ENCODE data around the gene TMSB15B. TPM values are rescaled to one million over a fixed set of nuclear protein-coding genes. Genes with fewer than 3 reads are reported as not detected.
"Not testable (repeated sequence)": the region's sequence is repeated elsewhere in the genome, so short reads cannot be mapped to it uniquely, and the experiment has no call there.

The TMSB15B gene
- polyA plus RNA-seq, 1 experiment: 4.7 TPM

DNA sequence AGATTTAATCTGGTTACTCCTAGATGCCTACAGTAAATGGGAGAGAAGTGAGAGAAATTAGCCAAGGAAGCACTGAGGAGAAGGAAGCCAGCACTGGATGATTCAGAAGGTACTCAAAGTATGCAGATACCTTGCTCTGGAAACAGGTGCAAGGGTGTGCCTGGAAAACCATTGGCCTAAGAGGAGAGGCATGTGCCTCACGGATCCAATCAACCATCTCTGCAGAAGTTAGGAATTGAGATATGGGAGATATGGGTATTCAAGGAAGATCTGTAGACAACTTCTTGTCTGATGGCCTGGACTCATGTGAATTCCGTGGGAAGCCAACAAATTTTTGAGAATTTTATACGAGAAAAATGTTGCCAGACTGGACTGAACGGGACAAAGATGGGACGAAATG lies 46.4 kb downstream of the TMSB15B start:
- Histone ChIP-seq H3K27me3 (ENCODE audit: control insufficient read depth, insufficient read depth, low read length) (no peaks in the 10 kb centered on the region), H3K36me3 (ENCODE audit: control insufficient read depth, insufficient read depth, low read length) (no peaks in the 10 kb centered on the region), H3K4me3 (ENCODE audit: low read depth, low read length) (no peak overlapping the region)
- ChIA-PET CTCF (no interaction called here), POLR2A (no interaction called here)
- no peak for DNase-seq (ENCODE audit: low read depth)
- TF ChIP-seq, protein P1, sequence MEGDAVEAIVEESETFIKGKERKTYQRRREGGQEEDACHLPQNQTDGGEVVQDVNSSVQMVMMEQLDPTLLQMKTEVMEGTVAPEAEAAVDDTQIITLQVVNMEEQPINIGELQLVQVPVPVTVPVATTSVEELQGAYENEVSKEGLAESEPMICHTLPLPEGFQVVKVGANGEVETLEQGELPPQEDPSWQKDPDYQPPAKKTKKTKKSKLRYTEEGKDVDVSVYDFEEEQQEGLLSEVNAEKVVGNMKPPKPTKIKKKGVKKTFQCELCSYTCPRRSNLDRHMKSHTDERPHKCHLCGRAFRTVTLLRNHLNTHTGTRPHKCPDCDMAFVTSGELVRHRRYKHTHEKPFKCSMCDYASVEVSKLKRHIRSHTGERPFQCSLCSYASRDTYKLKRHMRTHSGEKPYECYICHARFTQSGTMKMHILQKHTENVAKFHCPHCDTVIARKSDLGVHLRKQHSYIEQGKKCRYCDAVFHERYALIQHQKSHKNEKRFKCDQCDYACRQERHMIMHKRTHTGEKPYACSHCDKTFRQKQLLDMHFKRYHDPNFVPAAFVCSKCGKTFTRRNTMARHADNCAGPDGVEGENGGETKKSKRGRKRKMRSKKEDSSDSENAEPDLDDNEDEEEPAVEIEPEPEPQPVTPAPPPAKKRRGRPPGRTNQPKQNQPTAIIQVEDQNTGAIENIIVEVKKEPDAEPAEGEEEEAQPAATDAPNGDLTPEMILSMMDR (IDR thresholded peaks at IDR 0.05; ENCODE audit: insufficient read depth, low read depth, low read length): no peak

DNA sequence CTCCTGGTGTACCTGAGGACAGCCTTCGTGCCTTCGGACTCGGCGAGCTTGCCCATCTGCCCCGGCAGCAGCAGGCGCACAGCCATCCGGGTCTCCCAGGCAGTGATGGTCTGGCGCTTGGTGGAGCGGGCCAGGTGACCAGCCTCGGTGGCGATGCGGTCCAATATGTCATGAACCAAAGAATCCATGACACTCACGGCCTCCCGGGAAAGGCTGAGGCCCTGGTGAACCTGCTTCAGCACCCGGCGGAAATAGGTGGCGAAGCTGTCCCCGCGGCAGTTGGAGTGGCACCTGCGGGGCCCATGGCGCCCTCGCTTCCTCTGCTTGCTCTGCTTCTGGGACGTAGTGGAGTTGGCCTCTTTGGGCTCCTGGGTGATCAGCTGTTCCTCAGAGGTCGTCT lies 50.7 kb downstream of the TMSB15B start:
- no peak overlapping the region for H3K4me3 ChIP-seq (ENCODE audit: low read depth, low read length)
- H3K27me3 ChIP-seq (ENCODE audit: control insufficient read depth, insufficient read depth, low read length): no peaks in the 10 kb centered on the region
- ChIA-PET POLR2A (no interaction called here), CTCF (no interaction called here)
- DNase-seq (ENCODE audit: low read depth): no peak
- TF ChIP-seq, protein P1 (IDR thresholded peaks at IDR 0.05; ENCODE audit: insufficient read depth, low read depth, low read length): no peak
- no peaks in the 10 kb centered on the region for H3K36me3 ChIP-seq (ENCODE audit: control insufficient read depth, insufficient read depth, low read length)

DNA sequence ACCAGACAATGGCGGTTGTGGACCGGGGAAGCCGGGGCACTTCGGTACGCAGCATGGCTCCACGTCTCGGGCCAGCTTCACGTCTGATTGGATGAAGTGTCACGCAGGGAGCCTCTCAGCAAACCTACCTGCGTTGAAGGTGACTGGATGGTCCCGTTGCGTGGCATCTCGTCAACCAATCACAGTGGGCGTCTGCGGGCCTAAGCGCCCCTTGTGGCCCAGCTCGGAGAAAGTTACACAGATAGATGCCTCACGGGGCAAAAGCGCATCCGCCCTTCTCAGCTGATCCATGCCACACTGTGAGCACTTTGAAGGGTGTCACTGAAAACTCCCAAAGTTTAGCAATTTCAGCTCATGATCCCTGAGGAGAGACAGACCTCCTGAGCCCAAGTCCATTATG lies 51.2 kb downstream of the TMSB15B start, which contains the start of gene H2BW1:
Gene H2BW1, minus strand, starts transcription at position 103 of the 400 bp plus-strand sequence. CDS start 132 bp downstream, outside the sequence.
- POLR2A ChIA-PET: no interaction called here
- Histone ChIP-seq H3K4me3 (ENCODE audit: low read depth, low read length) (no peak within 1 kb of the TSS), H3K27me3 (ENCODE audit: control insufficient read depth, insufficient read depth, low read length) (no peaks in the 10 kb centered on the region), H3K36me3 (ENCODE audit: control insufficient read depth, insufficient read depth, low read length) (no peaks in the 10 kb centered on the region)
- no peak for DNase-seq (ENCODE audit: low read depth)
- TF ChIP-seq, protein P1 (IDR thresholded peaks at IDR 0.05; ENCODE audit: insufficient read depth, low read depth, low read length): no peak
- CTCF ChIA-PET: no interaction called here

DNA sequence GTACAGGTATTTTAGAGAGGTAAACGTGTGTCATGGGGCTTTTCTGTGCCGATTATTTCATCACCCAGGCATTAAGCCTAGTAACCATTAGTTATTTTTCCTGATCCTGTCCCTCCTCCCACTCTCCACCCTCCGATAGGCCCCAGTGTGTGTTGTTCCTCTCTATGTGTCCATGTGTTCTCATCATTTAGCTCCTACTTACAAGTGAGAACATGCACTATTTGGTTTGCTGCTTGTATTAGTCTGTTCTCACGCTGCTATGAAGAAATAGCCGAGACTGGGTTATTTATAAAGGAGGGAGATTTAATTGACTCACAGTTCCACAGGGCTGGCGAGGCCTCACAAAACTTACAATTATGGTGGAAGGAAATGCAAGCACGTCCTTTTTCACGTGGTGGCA lies 53.1 kb downstream of the TMSB15B start:
- CTCF ChIA-PET; H3K27me3 ChIP-seq (ENCODE audit: control insufficient read depth, insufficient read depth, low read length); H3K4me3 ChIP-seq (ENCODE audit: low read depth, low read length); DNase-seq (ENCODE audit: low read depth); H3K36me3 ChIP-seq (ENCODE audit: control insufficient read depth, insufficient read depth, low read length); POLR2A ChIA-PET: not testable (repeated sequence)

Other genes starting within 250 kb of the TMSB15B start
- gene PLP1, start 185.8 kb upstream of the TMSB15B start, polyA plus RNA-seq (2011; rRNA removed): 0.75 and 1.9 TPM in 2 replicates
- gene RAB9B, start 130.4 kb upstream of the TMSB15B start, polyA plus RNA-seq (2011; rRNA removed): 0.39 and 0.82 TPM in 2 replicates
- gene H2BW1, start 51.1 kb downstream of the TMSB15B start, polyA plus RNA-seq (2011; rRNA removed): not detected in 2 replicates
- gene H2BW2, start 77.3 kb downstream of the TMSB15B start, polyA plus RNA-seq (2011; rRNA removed): not detected in 2 replicates
- 1.2 and 2.4 TPM in 2 replicates for gene TMSB15C, start 113.6 kb downstream of the TMSB15B start, polyA plus RNA-seq (2011; rRNA removed)
- 1.5 and 3.2 TPM in 2 replicates for gene ZCCHC18, start 149.9 kb downstream of the TMSB15B start, polyA plus RNA-seq (2011; rRNA removed)
- gene SLC25A53, start 194.4 kb downstream of the TMSB15B start, polyA plus RNA-seq (2011; rRNA removed): 4.5 and 5.0 TPM in 2 replicates
- 2.5 and 5.3 TPM in 2 replicates for gene FAM199X, start 203.8 kb downstream of the TMSB15B start, polyA plus RNA-seq (2011; rRNA removed)